HG03558 (cell line): ENCODE data around the gene C1QTNF7.

Experiments used
- ATAC-seq: cut with Tn5 transposase; IDR thresholded peaks from one replicate; pipeline ENCODE4 v1.9.1; 2021; ENCODE audit warnings: moderate number of reproducible peaks; ENCODE audit not compliant: unreplicated experiment; ENCODE audit errors: extremely low read depth

The C1QTNF7 gene, protein sequence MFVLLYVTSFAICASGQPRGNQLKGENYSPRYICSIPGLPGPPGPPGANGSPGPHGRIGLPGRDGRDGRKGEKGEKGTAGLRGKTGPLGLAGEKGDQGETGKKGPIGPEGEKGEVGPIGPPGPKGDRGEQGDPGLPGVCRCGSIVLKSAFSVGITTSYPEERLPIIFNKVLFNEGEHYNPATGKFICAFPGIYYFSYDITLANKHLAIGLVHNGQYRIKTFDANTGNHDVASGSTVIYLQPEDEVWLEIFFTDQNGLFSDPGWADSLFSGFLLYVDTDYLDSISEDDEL

GRCh38 chr4:15427701-15428100, at the start of gene C1QTNF7:
TSS of gene C1QTNF7 (plus strand) at chr4:15428033. CDS start at chr4:15435744, 7,711 bp downstream.
- ATAC-seq = no peak

DNA sequence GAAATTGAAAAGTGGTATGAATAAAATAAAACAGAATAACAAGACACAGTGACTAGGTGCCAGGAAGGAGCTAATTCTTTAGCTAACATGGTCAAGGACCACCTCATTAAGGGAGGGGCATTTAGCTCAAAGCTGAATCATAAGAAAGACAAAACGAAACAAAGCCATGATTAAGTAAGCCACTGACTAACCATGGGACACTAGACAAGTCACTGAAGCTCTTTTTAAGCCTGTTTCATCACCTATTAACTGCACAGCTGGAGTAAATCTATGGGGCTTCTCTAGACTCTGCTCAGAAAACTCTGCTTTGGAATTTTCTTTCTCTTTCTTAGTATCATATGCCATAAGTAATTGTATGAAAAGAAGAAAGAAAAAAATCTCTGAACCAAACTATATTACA, 49.8 kb upstream of the C1QTNF7 start:
- no peak for ATAC-seq

GRCh38 chr4:15378493-15378892, 49.3 kb upstream of the C1QTNF7 start:
- ATAC-seq = no peak

GRCh38 chr4:15381806-15382338, 46.0 kb upstream of the C1QTNF7 start:
- no peak for ATAC-seq

DNA sequence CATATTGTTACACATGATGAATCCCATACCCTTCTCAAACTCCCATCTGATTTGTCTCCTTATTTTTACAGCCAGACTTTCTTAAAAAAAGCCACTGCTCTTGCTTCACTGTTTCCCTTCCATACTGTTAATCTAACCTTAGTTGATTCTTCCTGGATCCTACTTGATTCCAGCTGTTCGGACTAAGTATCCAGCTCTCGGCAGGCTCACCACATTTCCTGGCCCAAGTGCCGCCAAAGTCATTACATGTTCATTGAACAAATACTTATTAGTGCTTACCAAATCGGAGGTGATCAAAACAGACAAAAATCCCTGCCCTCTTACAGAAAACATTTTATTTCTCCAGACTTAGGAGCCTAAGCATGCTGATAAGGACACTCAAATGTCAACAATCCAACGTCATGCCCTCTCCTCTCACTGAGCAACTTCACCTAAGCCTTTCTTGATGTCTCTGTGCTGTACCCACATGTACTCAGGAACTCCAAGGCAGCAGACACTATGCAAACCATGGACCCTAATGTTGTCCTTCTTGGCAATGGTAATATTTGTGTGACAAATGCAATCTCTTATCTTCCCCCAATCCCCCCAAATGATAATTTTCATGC, 45.1 kb upstream of the C1QTNF7 start:
- ATAC-seq = no peak

DNA sequence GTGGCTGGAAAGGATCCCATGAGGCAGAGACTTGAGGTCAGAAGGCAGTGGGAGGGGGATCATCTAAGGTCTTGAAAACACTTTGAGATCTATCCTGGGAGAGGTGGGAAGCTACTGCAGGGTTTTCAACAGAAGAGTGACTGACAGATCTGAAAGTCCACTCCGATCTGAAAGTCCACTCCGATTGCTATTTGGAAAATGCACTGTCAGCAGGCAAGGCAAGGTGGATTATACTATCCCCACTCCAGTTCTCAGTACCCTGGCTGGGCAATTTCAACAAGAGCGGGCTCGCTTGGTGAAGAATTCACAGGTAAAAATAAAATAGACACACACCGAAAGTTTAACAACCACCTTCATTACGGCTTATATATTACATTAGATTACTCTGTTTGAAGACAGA, 42.3 kb upstream of the C1QTNF7 start:
- no peak for ATAC-seq

GRCh38 chr4:15385928-15386327, 41.9 kb upstream of the C1QTNF7 start:
- ATAC-seq = no peak

DNA sequence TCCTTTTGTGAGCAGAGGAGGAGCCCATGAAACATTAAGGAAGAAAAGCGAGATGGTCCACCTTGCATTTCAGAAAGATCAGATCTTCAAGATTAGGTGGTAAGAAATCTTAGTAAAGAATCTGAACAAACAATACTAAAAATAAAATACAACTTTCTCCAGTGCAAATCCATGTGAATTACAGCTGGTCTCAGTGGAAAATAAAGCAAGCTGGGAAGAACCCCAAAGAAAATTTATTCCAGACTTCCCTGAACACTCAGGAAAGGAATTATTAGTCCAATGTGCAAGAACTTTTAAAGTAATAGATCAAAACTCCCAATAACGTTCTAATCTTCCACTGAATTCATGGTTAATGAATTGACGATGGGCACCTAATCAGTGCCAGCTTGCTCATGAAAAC, 37.3 kb upstream of the C1QTNF7 start:
- ATAC-seq = no peak

DNA sequence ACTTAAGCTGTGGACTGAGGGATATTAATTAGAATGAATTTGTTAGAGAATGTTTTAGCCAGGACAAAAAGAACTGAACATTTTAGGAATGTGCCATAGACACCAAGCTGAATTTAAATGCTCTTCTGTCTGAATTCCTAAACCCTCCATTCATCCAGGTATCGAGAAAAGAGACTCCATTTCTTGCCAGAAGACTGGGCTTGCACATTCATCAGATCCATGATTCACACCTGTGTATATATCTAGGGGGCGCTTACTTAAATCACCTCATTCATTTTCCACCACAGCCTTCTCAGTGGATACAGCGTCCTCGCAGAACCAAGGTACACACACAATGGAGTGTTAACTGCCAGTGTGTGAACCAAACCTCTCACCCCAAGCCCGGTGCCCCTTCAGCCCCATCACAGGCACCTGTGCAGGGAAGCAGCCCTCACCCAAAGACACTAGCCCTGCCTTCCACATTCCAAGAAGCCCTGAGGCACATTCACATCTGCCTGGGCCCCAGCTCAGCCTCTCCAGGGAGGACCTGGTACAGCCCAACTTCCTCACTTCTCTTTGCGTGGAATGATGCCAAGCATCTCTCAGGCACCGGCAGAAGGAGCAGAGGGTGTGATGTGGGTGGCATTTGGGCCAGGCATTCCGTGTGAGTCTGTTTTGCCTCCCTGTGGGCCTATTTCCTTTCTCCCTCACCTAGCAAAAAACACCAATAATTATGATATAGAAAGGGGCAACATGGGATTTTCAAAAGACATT, 35.6 kb upstream of the C1QTNF7 start:
- no peak for ATAC-seq

DNA sequence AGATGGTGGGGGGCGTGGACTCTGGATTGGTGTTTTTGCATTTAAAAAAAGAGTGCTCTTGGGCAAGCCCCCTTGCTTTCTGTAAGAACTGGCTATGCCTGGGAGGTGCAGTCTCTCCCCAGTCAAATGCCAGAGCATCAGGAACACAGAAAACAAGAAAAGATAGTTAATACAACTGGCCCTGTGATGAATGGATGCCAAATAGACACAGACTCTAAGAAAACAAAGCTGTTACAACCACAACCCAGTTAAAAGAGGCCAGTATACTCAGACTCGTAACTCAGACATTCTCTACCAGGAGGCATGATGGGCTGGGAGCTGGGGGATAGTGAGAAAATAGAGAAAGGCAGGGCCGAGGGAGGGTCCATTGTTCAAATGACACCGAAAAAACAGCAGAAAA, 32.5 kb upstream of the C1QTNF7 start:
- no peak for ATAC-seq

GRCh38 chr4:15396157-15396800, 31.6 kb upstream of the C1QTNF7 start:
- ATAC-seq = peak; percentile 81

- ATAC-seq = no peak
Measured at GRCh38 chr4:15398001-15398400, 29.8 kb upstream of the C1QTNF7 start.

GRCh38 chr4:15398732-15399131, 29.1 kb upstream of the C1QTNF7 start:
- no peak for ATAC-seq

GRCh38 chr4:15400226-15400625, 27.6 kb upstream of the C1QTNF7 start:
- no peak for ATAC-seq

DNA sequence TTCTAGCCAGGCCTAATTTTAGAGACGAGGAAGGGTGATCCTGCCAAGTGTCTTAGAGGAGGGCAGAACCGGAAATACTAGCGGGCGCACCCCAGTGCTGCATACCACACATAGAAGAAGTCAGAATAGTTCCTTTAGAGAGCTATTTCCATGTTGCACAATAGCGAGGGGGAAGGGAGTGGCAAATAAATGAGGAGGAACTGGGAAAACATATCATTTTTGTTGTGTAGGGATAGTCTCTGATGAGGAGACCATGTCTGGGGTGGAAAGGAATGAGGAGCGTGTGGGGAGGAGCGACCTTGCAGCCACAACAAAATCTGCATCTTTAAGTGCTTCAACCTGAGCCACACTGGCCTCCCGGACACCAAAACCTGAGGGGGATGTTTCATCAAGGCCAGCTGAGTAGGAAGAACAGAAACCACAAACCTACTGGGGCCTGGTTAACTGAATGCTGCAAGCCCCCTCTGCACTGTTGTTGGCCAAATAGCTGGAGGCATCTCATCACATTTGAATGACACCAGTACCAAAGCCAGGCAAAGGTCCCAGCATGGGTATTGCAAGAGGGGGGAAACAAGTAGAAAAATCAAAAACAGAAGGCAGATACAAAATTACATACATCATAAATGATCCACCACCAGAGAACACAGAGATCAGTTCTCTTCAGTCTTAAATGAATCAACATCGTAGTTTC, 26.7 kb upstream of the C1QTNF7 start:
- ATAC-seq = no peak

- no peak for ATAC-seq
Measured at GRCh38 chr4:15402146-15402545, 25.7 kb upstream of the C1QTNF7 start.

GRCh38 chr4:15402974-15403373, 24.9 kb upstream of the C1QTNF7 start:
- ATAC-seq = no peak

- no peak for ATAC-seq
Measured at GRCh38 chr4:15405018-15405417, 22.8 kb upstream of the C1QTNF7 start.

DNA sequence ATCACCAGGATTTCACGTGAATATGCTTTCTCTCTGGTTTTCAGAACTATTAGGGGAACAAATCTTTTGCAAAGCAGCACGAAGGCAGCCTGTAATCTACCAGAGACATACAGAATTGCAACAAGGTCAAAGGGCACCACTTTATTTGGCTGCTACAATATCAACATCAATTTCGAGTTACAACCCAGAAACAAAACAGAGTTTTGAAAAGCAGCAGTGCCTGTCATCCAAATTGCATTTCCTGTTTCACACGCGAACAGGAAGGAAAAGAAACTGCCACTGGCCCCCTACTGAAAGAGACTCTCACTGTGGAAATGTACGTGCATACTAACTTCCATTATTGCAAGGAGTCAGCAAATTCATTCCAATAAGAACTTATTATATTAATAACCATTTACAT, 17.1 kb upstream of the C1QTNF7 start:
- ATAC-seq = no peak

DNA sequence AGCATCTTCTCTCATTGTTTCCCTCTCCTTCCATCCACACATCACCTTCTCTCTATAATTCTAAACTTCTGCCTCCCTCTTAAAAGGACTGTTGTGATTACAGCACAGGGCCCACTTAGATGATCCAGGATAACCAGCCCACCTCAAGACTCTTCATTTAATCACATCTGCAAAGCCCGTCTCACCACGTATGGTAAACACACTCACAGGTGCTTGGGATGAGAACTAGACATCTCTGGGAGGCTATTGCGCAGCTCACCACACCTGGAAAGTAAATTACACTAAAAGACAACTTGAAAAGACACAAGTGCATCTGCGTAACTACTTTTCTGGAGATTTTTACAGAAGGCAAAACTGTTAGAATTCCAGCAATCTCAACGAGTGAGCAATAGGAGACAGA, 15.4 kb upstream of the C1QTNF7 start:
- ATAC-seq = no peak
